IMR-90 (cell line): Measurements from ENCODE around the gene DNM3. TPM values are rescaled to one million over a fixed set of nuclear protein-coding genes. Genes with fewer than 3 reads are reported as not detected.

Experiments
- ATAC-seq: fragments of 200-7000 bp; cut with Tn5 transposase; 2 replicates; pipeline ENCODE4 v1.9.1; 2020; ENCODE audit warnings: low read depth, mild to moderate bottlenecking, moderate library complexity
- BruUV-seq: library from RNA; stranded (reverse); fragments of 400-500 nt; replicated peaks from 2 replicates; lab custom pipeline; 2021; lab: Mats Ljungman, UMichigan
- CTCF ChIA-PET: fragments of 300-600 bp; formaldehyde crosslinking; extraction: SDS; loops from one replicate; lab custom pipeline; 2021; ENCODE audit warnings: antibody characterized with exemption; lab: Yijun Ruan, JAX
- POLR2A ChIA-PET: fragments of 300-600 bp; sonication (Branson Sonifier 250); formaldehyde crosslinking; loops from one replicate; lab custom pipeline; 2022; ENCODE audit warnings: antibody characterized with exemption; ENCODE audit not compliant: unreplicated experiment; lab: Charles Lee
- DNase-seq: peaks from one replicate; pipeline ENCODE4 v3.0.0; 2013
- H2AFZ ChIP-seq: replicated peaks from 2 replicates; pipeline ENCODE3; 2013; ENCODE audit warnings: low read length, mild to moderate bottlenecking; ENCODE audit not compliant: poor library complexity
- H2AK5ac ChIP-seq: 2 replicates; pipeline ENCODE4 v1.6.1; 2013; ENCODE audit warnings: low read depth, low read length, inconsistent platforms
- H2AK9ac ChIP-seq: replicated peaks from 2 replicates; pipeline ENCODE3; 2013; ENCODE audit warnings: mild to moderate bottlenecking, low read depth, low read length, moderate library complexity; ENCODE audit not compliant: poor library complexity
- H2BK120ac ChIP-seq: 2 replicates; pipeline ENCODE4 v1.6.1; 2013; ENCODE audit warnings: low read depth, low read length, inconsistent platforms
- H2BK15ac ChIP-seq: 3 replicates; pipeline ENCODE4 v1.6.1; 2013; ENCODE audit warnings: low read depth, low read length, inconsistent platforms
- H2BK20ac ChIP-seq: 2 replicates; pipeline ENCODE4 v1.6.1; 2013; ENCODE audit warnings: low read depth, mild to moderate bottlenecking, inconsistent platforms, low read length, moderate library complexity
- H2BK5ac ChIP-seq: 2 replicates; pipeline ENCODE4 v1.6.1; 2013; ENCODE audit warnings: mild to moderate bottlenecking, low read depth, low read length, inconsistent platforms; ENCODE audit not compliant: poor library complexity, severe bottlenecking
- H3K14ac ChIP-seq: replicated peaks from 2 replicates; pipeline ENCODE4 v1.6.1; 2013; ENCODE audit warnings: low read depth, low read length, inconsistent platforms
- H3K18ac ChIP-seq: 2 replicates; pipeline ENCODE4 v1.6.1; 2013; ENCODE audit warnings: low read depth, low read length, control low read depth
- H3K23ac ChIP-seq: 2 replicates; pipeline ENCODE4 v1.6.1; 2013; ENCODE audit warnings: low read depth, low read length, inconsistent platforms
- H3K27ac ChIP-seq: 2 replicates; pipeline ENCODE4 v1.5.1; 2013; ENCODE audit warnings: mild to moderate bottlenecking, control low read depth, low read length; ENCODE audit not compliant: insufficient read depth
- H3K27me3 ChIP-seq: 2 replicates; pipeline ENCODE4 v1.6.1; 2013; ENCODE audit warnings: low read length; ENCODE audit not compliant: control insufficient read depth, insufficient read depth
- H3K36me3 ChIP-seq: 2 replicates; pipeline ENCODE4 v1.6.1; 2013; ENCODE audit warnings: low read length, mixed read lengths; ENCODE audit not compliant: control insufficient read depth, insufficient read depth
- H3K4ac ChIP-seq: 2 replicates; pipeline ENCODE4 v1.6.1; 2013; ENCODE audit warnings: low read depth, low read length, inconsistent platforms
- H3K4me1 ChIP-seq: 2 replicates; pipeline ENCODE4 v1.6.1; 2013; ENCODE audit warnings: low read length, mixed read lengths; ENCODE audit not compliant: control insufficient read depth, insufficient read depth
- H3K4me2 ChIP-seq: 2 replicates; pipeline ENCODE4 v1.6.1; 2013; ENCODE audit warnings: low read depth, mild to moderate bottlenecking, control low read depth, low read length, moderate library complexity
- H3K4me3 ChIP-seq: 2 replicates; pipeline ENCODE4 v1.5.1; 2013; ENCODE audit warnings: low read depth, mild to moderate bottlenecking, control low read depth, low read length, moderate library complexity; ENCODE audit not compliant: insufficient read depth
- H3K56ac ChIP-seq: 2 replicates; pipeline ENCODE4 v1.6.1; 2013; ENCODE audit warnings: low read length, inconsistent platforms; ENCODE audit not compliant: insufficient read depth; ENCODE audit errors: extremely low read depth
- H3K79me1 ChIP-seq, 2 experiments: 2 replicates each; pipeline ENCODE4 v1.6.1; 2013; ENCODE audit warnings: low read length in 2 of 2, inconsistent platforms in 1 of 2, low read depth in 1 of 2
- H3K9ac ChIP-seq: 2 replicates; pipeline ENCODE4 v1.6.1; 2013; ENCODE audit warnings: low read depth, low read length, control low read depth
- H3K9me1 ChIP-seq: 2 replicates; pipeline ENCODE4 v1.6.1; 2013; ENCODE audit warnings: low read length, inconsistent platforms; ENCODE audit not compliant: insufficient read depth
- H3K9me3 ChIP-seq: 2 replicates; pipeline ENCODE4 v1.6.1; 2013; ENCODE audit warnings: low read length; ENCODE audit not compliant: control insufficient read depth, insufficient read depth
- H4K20me1 ChIP-seq: 2 replicates; pipeline ENCODE4 v1.6.1; 2013; ENCODE audit warnings: low read length, inconsistent platforms; ENCODE audit not compliant: insufficient read depth
- H4K5ac ChIP-seq: 2 replicates; pipeline ENCODE4 v1.6.1; 2013; ENCODE audit warnings: mild to moderate bottlenecking, low read depth, low read length, control low read depth
- H4K8ac ChIP-seq, 2 experiments: 2 replicates each; pipeline ENCODE4 v1.6.1; 2013; ENCODE audit warnings: low read depth in 2 of 2, low read length in 2 of 2, control low read depth in 1 of 2, inconsistent platforms in 1 of 2
- H4K91ac ChIP-seq: 2 replicates; pipeline ENCODE4 v1.6.1; 2013; ENCODE audit warnings: low read depth, low read length, inconsistent platforms; ENCODE audit not compliant: insufficient read depth
- BHLHE40 ChIP-seq: fragments of 150-350 bp; IDR thresholded peaks from 2 replicates; pipeline ENCODE4 v1.6.1; 2016; ENCODE audit warnings: mild to moderate bottlenecking, low read depth, low read length
- CEBPB ChIP-seq: IDR thresholded peaks from 2 replicates; pipeline ENCODE4 v1.6.1; 2012; ENCODE audit warnings: low read depth, low read length, improper control_type of control experiment
- CHD1 ChIP-seq: IDR thresholded peaks from 2 replicates; pipeline ENCODE4 v1.6.1; 2012; ENCODE audit warnings: low read depth, low read length, improper control_type of control experiment
- FOS ChIP-seq: fragments of 150-350 bp; IDR thresholded peaks from 2 replicates; pipeline ENCODE4 v1.6.1; 2016; ENCODE audit warnings: low read depth, low read length
- MAFK ChIP-seq: IDR thresholded peaks from 2 replicates; pipeline ENCODE4 v1.6.1; 2012; ENCODE audit warnings: low read depth, low read length, improper control_type of control experiment
- MAZ ChIP-seq: IDR thresholded peaks from 2 replicates; pipeline ENCODE4 v1.6.1; 2012; ENCODE audit warnings: low read depth, mild to moderate bottlenecking, low read length, improper control_type of control experiment, moderate library complexity, borderline replicate concordance
- MXI1 ChIP-seq: IDR thresholded peaks from 2 replicates; pipeline ENCODE4 v1.6.1; 2012; ENCODE audit warnings: low read depth, mild to moderate bottlenecking, low read length, moderate library complexity, borderline replicate concordance
- NFE2L2 ChIP-seq: fragments of 150-350 bp; IDR thresholded peaks from 2 replicates; pipeline ENCODE4 v1.6.1; 2016; ENCODE audit warnings: low read depth, mild to moderate bottlenecking, low read length
- POLR2A ChIP-seq: IDR thresholded peaks from 2 replicates; pipeline ENCODE4 v1.6.1; 2012; ENCODE audit warnings: mild to moderate bottlenecking, low read depth, low read length
- RAD21 ChIP-seq: IDR thresholded peaks from 2 replicates; pipeline ENCODE4 v1.6.1; 2012; ENCODE audit warnings: low read length, improper control_type of control experiment
- RCOR1 ChIP-seq: IDR thresholded peaks from 2 replicates; pipeline ENCODE4 v1.6.1; 2012; ENCODE audit warnings: mild to moderate bottlenecking, low read length, improper control_type of control experiment; ENCODE audit not compliant: insufficient replicate concordance
- RFX5 ChIP-seq: IDR thresholded peaks from 2 replicates; pipeline ENCODE4 v1.8.0; 2012; ENCODE audit warnings: low read depth, mild to moderate bottlenecking, low read length, moderate library complexity
- SMC3 ChIP-seq: fragments of 150-350 bp; IDR thresholded peaks from 2 replicates; pipeline ENCODE4 v1.6.1; 2016; ENCODE audit warnings: low read depth, mild to moderate bottlenecking, antibody characterized with exemption, low read length, moderate library complexity
- WGBS, 2 experiments: methylation state at CpG; one replicate each; pipeline versions ENCODE4 v1.1.5 to v1.1.7; 2013; ENCODE audit warnings: missing lambda C conversion rate in 2 of 2; ENCODE audit not compliant: insufficient read length in 1 of 2; ENCODE audit errors: extremely low coverage in 2 of 2; 5-methylcytosine and 5-hydroxymethylcytosine counted together
- dilution Hi-C: fragments of 300-500 bp; cut with HindIII; formaldehyde crosslinking; loops from one replicate; pipeline ENCODE4 v1.14.3; 2018; ENCODE audit warnings: low sequenced_read_pairs; ENCODE audit not compliant: unreplicated experiment
- in situ Hi-C: fragments of 300-500 bp; cut with MboI; formaldehyde crosslinking; loops from 3 replicates; pipeline ENCODE4 v1.14.3; 2019; ENCODE audit warnings: low sequenced_read_pairs, inconsistent platforms, mixed read lengths
- intact Hi-C: fragments of 100-400 bp; cut with micrococcal nuclease; formaldehyde crosslinking; loops from 2 replicates; pipeline ENCODE4 v1.10.0; 2022
- polyA plus RNA-seq, 3 experiments: library from polyadenylated mRNA; depleted of rRNA; stranded (reverse); fragments of >200 nt; gene quantifications; 2 replicates each; pipeline ENCODE4 v1.2.3, GENCODE V29; 2012; ENCODE audit warnings: low replicate concordance in 1 of 3
- total RNA-seq: library from RNA; depleted of rRNA; stranded (reverse); fragments of >200 nt; gene quantifications from 2 replicates; pipeline ENCODE4 v1.2.3, GENCODE V29; 2012
- TF ChIP-seq, protein P1 (sequence below): fragments of 150-350 bp; IDR thresholded peaks from 2 replicates; pipeline ENCODE4 v1.6.1; 2016; ENCODE audit warnings: low read depth, mild to moderate bottlenecking, low read length, moderate library complexity, borderline replicate concordance
- TF ChIP-seq, protein P2 (sequence below): fragments of 150-350 bp; IDR thresholded peaks from 2 replicates; pipeline ENCODE4 v1.6.1; 2017; ENCODE audit warnings: mild to moderate bottlenecking, antibody characterized with exemption, low read length, low read depth
- TF ChIP-seq, protein P3 (sequence below): conservative IDR thresholded peaks from 2 replicates; pipeline ENCODE4 v1.5.1; 2012; ENCODE audit warnings: mild to moderate bottlenecking, low read depth, low read length, improper control_type of control experiment

The DNM3 gene
- total and polyA plus RNA-seq, 2 of the 4 experiments (the other 2 are of a cell fraction): 0.36 TPM

DNA sequence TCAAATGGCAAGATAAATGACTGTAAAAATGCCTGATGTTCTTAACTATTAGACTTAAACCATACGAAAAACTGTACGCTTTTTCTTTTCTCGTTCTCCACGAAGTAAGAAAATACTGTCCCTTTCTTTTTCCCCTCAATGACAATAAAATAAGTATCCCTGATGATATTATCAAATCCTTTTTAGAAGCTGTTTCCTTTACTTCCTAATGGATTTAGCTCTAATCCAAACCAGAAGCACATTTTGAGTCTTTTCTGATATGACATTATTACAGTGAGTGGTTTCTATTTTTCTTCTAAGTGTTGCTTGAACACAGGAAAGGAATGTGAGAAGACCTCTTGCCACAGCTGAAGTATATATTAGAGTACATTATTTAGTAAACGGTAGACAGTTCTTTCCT is 32.4 kb downstream of the DNM3 start:
- WGBS, 2 experiments: no CpG with 5 or more reads among the region's 5 CpGs
- Histone ChIP-seq H3K4ac (no peak overlapping the region), H3K4me1 (no peaks in the 10 kb centered on the region), H2BK120ac (no peak overlapping the region), H4K5ac (no peak overlapping the region), H3K9me1 (no peaks in the 10 kb centered on the region), H4K8ac (no peak overlapping the region), H2AK5ac (no peak overlapping the region), H3K23ac (no peak overlapping the region), H2BK15ac (no peak overlapping the region), H3K56ac (no peak overlapping the region), H2BK20ac (no peak overlapping the region), H3K4me3 (no peak overlapping the region), H3K4me2 (no peak overlapping the region), H4K20me1 (no peaks in the 10 kb centered on the region), H3K9ac (no peak overlapping the region), H3K14ac (no peak overlapping the region), H3K18ac (no peak overlapping the region), H3K27ac (no peak overlapping the region), H3K79me1 (no peaks in the 10 kb centered on the region), H3K9me3 (no peaks in the 10 kb centered on the region), H3K27me3 (peaks cover 2% of the 10 kb centered on the region; the same call in 1 of the 2 replicates), H4K91ac (no peak overlapping the region), H3K36me3 (no peaks in the 10 kb centered on the region), H2AFZ (no peak overlapping the region), H2BK5ac (no peak overlapping the region), H2AK9ac (no peak overlapping the region)
- no peak for DNase-seq
- intact Hi-C loops: no loop called here
- CTCF ChIA-PET: interaction anchor here (0.8 kb wide), 1 partner anchor 15 kb away, joined by 3 read pairs; no protein-coding TSS in a partner anchor
- TF ChIP-seq RCOR1 (no peak), NFE2L2 (no peak), BHLHE40 (no peak), MAFK (no peak), RFX5 (no peak), FOS (no peak), POLR2A (no peak), MAZ (no peak), MXI1 (no peak), CHD1 (no peak), SMC3 (no peak), RAD21 (no peak), CEBPB (no peak)
- TF ChIP-seq, protein P1, sequence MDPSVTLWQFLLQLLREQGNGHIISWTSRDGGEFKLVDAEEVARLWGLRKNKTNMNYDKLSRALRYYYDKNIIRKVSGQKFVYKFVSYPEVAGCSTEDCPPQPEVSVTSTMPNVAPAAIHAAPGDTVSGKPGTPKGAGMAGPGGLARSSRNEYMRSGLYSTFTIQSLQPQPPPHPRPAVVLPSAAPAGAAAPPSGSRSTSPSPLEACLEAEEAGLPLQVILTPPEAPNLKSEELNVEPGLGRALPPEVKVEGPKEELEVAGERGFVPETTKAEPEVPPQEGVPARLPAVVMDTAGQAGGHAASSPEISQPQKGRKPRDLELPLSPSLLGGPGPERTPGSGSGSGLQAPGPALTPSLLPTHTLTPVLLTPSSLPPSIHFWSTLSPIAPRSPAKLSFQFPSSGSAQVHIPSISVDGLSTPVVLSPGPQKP: no peak
- TF ChIP-seq, protein P2, sequence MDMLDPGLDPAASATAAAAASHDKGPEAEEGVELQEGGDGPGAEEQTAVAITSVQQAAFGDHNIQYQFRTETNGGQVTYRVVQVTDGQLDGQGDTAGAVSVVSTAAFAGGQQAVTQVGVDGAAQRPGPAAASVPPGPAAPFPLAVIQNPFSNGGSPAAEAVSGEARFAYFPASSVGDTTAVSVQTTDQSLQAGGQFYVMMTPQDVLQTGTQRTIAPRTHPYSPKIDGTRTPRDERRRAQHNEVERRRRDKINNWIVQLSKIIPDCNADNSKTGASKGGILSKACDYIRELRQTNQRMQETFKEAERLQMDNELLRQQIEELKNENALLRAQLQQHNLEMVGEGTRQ: no peak
- TF ChIP-seq, protein P3, sequence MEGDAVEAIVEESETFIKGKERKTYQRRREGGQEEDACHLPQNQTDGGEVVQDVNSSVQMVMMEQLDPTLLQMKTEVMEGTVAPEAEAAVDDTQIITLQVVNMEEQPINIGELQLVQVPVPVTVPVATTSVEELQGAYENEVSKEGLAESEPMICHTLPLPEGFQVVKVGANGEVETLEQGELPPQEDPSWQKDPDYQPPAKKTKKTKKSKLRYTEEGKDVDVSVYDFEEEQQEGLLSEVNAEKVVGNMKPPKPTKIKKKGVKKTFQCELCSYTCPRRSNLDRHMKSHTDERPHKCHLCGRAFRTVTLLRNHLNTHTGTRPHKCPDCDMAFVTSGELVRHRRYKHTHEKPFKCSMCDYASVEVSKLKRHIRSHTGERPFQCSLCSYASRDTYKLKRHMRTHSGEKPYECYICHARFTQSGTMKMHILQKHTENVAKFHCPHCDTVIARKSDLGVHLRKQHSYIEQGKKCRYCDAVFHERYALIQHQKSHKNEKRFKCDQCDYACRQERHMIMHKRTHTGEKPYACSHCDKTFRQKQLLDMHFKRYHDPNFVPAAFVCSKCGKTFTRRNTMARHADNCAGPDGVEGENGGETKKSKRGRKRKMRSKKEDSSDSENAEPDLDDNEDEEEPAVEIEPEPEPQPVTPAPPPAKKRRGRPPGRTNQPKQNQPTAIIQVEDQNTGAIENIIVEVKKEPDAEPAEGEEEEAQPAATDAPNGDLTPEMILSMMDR: no peak
- dilution Hi-C loops: no loop called here
- POLR2A ChIA-PET: no interaction called here
- no TSS peak for BruUV-seq
- in situ Hi-C loops: no loop called here
- ATAC-seq: no peak
